HG03439 (cell line): ENCODE data around the gene CLEC6A.
"Not testable (repeated sequence)": the region's sequence is repeated elsewhere in the genome, so short reads cannot be mapped to it uniquely, and the experiment has no call there.

Source experiments
- ATAC-seq: cut with Tn5 transposase; IDR thresholded peaks from one replicate; pipeline ENCODE4 v1.9.1; 2021; ENCODE audit warnings: mild to moderate bottlenecking, moderate library complexity; ENCODE audit not compliant: unreplicated experiment

The CLEC6A gene

GRCh38 chr12:8455727-8456360, at the start of gene CLEC6A:
CLEC6A (plus strand) TSS chr12:8455962; CDS start chr12:8456112, 150 bp downstream.
- ATAC-seq: no peak

- not testable (repeated sequence) for ATAC-seq
Measured at GRCh38 chr12:8419576-8419975, 36.2 kb upstream of the CLEC6A start.

- ATAC-seq: no peak
Measured at GRCh38 chr12:8420506-8420905, 35.3 kb upstream of the CLEC6A start.

GRCh38 chr12:8444536-8445278, 11.1 kb upstream of the CLEC6A start:
- not testable (repeated sequence) for ATAC-seq

GRCh38 chr12:8445731-8446130, 10.0 kb upstream of the CLEC6A start:
- ATAC-seq: no peak

- ATAC-seq: no peak
Measured at GRCh38 chr12:8446642-8447547, 8.9 kb upstream of the CLEC6A start.

GRCh38 chr12:8449355-8449859, 6.4 kb upstream of the CLEC6A start:
- ATAC-seq: no peak

GRCh38 chr12:8452036-8452435, 3.7 kb upstream of the CLEC6A start:
- ATAC-seq: no peak

GRCh38 chr12:8453021-8453513, 2.7 kb upstream of the CLEC6A start:
- ATAC-seq: no peak

GRCh38 chr12:8453796-8454195, 2.0 kb upstream of the CLEC6A start:
- ATAC-seq: no peak

- ATAC-seq: no peak
Measured at GRCh38 chr12:8455271-8455670, 491 bp upstream of the CLEC6A start.

GRCh38 chr12:8461426-8461825, 5.7 kb downstream of the CLEC6A start:
- ATAC-seq: no peak

GRCh38 chr12:8465301-8465996, 9.7 kb downstream of the CLEC6A start:
- no peak for ATAC-seq

- ATAC-seq: no peak
Measured at GRCh38 chr12:8466241-8466640, 10.5 kb downstream of the CLEC6A start.

- ATAC-seq: no peak
Measured at GRCh38 chr12:8471090-8471489, 15.3 kb downstream of the CLEC6A start.

GRCh38 chr12:8475508-8476203, 19.9 kb downstream of the CLEC6A start:
- no peak for ATAC-seq

- no peak for ATAC-seq
Measured at GRCh38 chr12:8482571-8483061, 26.9 kb downstream of the CLEC6A start.

- no peak for ATAC-seq
Measured at GRCh38 chr12:8483079-8483478, 27.3 kb downstream of the CLEC6A start.

- ATAC-seq: no peak
Measured at GRCh38 chr12:8491646-8492530, 36.1 kb downstream of the CLEC6A start.
